Measurements from ENCODE around the gene MRFAP1.

DNA sequence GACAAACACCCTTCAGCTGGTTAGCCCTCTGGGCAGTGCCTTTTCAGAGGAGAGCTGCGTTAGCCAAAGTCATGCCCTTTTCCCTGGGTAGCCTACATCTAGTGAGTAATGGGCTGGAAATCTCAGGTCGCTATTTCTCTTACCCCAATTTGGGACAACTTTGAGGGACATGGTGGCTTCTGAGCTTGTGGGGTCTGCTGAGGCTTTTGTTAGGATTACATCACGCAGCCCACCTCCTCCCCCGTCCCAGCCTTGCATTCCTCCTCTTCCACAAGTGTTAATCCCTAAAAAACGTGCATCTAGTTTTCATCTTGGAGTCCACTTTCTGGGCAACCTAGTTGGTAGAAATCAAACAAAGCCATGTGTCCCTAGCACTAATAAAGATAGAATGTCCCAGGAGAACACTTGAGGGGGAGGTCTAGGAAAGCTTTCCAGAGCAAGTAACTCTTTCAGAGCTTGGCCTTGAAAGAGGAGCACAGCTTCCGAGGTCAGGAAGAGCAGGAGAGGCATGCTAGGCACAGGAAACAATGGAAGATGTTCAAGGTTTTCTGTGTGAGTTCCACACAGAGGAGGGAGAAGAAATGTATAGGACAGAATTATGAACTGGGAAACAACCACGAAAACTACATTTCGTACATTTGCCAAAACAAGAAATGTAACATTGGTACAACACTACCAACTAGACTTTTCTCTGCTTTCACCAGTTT lies 2.8 kb downstream of the MRFAP1 start:
- TF ChIP-seq, protein P1, sequence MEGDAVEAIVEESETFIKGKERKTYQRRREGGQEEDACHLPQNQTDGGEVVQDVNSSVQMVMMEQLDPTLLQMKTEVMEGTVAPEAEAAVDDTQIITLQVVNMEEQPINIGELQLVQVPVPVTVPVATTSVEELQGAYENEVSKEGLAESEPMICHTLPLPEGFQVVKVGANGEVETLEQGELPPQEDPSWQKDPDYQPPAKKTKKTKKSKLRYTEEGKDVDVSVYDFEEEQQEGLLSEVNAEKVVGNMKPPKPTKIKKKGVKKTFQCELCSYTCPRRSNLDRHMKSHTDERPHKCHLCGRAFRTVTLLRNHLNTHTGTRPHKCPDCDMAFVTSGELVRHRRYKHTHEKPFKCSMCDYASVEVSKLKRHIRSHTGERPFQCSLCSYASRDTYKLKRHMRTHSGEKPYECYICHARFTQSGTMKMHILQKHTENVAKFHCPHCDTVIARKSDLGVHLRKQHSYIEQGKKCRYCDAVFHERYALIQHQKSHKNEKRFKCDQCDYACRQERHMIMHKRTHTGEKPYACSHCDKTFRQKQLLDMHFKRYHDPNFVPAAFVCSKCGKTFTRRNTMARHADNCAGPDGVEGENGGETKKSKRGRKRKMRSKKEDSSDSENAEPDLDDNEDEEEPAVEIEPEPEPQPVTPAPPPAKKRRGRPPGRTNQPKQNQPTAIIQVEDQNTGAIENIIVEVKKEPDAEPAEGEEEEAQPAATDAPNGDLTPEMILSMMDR (IDR thresholded peaks at IDR 0.05; ENCODE audit: poor library complexity): no peak
- no peak for TF ChIP-seq EZH2phosphoT487 (IDR thresholded peaks at IDR 0.05; ENCODE audit: low read depth, severe bottlenecking, unreplicated experiment)
